Body of pancreas (tissue), 4 donors: ENCODE data around the gene SNCA. TPM values are rescaled to one million over a fixed set of nuclear protein-coding genes. Genes with fewer than 3 reads are reported as not detected.

Experiments used
- ATAC-seq: fragments of 150-250 bp; one replicate; pipeline ENCODE4 v1.9.1; 2016
- DNase-seq, 4 donors: peaks; one replicate each; pipeline ENCODE4 v3.0.0-alpha.2; 2019
- H3K27ac ChIP-seq, 4 donors: fragments of 200-600 bp; sonication (generic); 1 replicate in 3 of 4; 2 replicates in 1 of 4; pipeline versions ENCODE4 v1.5.1 to v1.6.1; 2016 to 2019; ENCODE audit warnings: mild to moderate bottlenecking in 1 of 4, mixed read lengths in 1 of 4, moderate library complexity in 1 of 4
- H3K27me3 ChIP-seq, 2 donors: fragments of 200-600 bp; sonication (generic); one replicate each; pipeline ENCODE4 v1.6.0; 2016; ENCODE audit warnings: mild to moderate bottlenecking in 1 of 2
- H3K36me3 ChIP-seq, 2 donors: fragments of 200-600 bp; sonication (generic); replicated peaks in 1 of 2; 2 replicates each; pipeline ENCODE4 v1.5.1; 2016; ENCODE audit warnings: low read depth in 2 of 2; ENCODE audit not compliant: insufficient read depth in 1 of 2
- H3K4me1 ChIP-seq: fragments of 200-600 bp; sonication (generic); one replicate; pipeline ENCODE4 v1.6.0; 2016
- H3K4me3 ChIP-seq, 2 donors: fragments of 200-600 bp; sonication (generic); 1 replicate in 1 of 2; 2 replicates in 1 of 2; pipeline ENCODE4 v1.5.1; 2016 to 2019
- H3K9me3 ChIP-seq, 3 donors: fragments of 200-600 bp; sonication (generic); 1 replicate in 2 of 3; 2 replicates in 1 of 3; pipeline ENCODE4 v1.5.1; 2016
- CTCF ChIP-seq, 7 experiments: fragments of 450-650 bp in 4 of 7; fragments of 200-600 bp in 3 of 7; sonication (generic) in 3 of 7; IDR thresholded peaks; one replicate each; pipeline ENCODE4 v1.5.1; 2016 to 2019; ENCODE audit warnings: antibody characterized with exemption in 7 of 7
- POLR2A ChIP-seq, 3 donors: fragments of 450-650 bp; IDR thresholded peaks; one replicate each; pipeline ENCODE4 v1.6.1; 2016; ENCODE audit warnings: antibody characterized with exemption in 3 of 3, mild to moderate bottlenecking in 2 of 3
- WGBS, 2 donors: methylation state at CpG; one replicate each; pipeline ENCODE4 v1.1.5; 2017; 5-methylcytosine and 5-hydroxymethylcytosine counted together
- intact Hi-C: fragments of 100-400 bp; cut with DNase I; formaldehyde crosslinking; loops from one replicate; pipeline ENCODE4 v1.15.1; 2023
- total RNA-seq, 2 donors: library from RNA; depleted of rRNA; stranded (reverse); fragments of >200 nt; gene quantifications; one replicate each; pipeline ENCODE4 v1.1.0, GENCODE V29; 2016

The SNCA gene
- total RNA-seq, 2 donors from 2014 or later, result 9.3 TPM; not detected in 1

GRCh38 chr4:89868999-89869589 is 32.1 kb upstream of the SNCA start:
- no peak overlapping the region for H3K4me3 ChIP-seq
- no peaks in the 10 kb centered on the region for H3K9me3 ChIP-seq
- DNase-seq (no peak), ATAC-seq (no peak)
- H3K27ac ChIP-seq, result no peak overlapping the region
- no peaks in the 10 kb centered on the region for H3K4me1 ChIP-seq
- intact Hi-C loops, result no loop called here
- H3K27me3 ChIP-seq, result no peaks in the 10 kb centered on the region
- no peaks in the 10 kb centered on the region for H3K36me3 ChIP-seq
- 47 to 53% methylated on average over 2 of the region's 2 CpGs for WGBS, 2 donors
- TF ChIP-seq POLR2A (IDR thresholded peaks at IDR 0.05), result no peak
- peak in 6 of 7 experiments; percentile 16 to 39 (median 31) for TF ChIP-seq CTCF (IDR thresholded peaks at IDR 0.05)

- no peak overlapping the region for H3K27ac ChIP-seq
- no peaks in the 10 kb centered on the region for H3K9me3 ChIP-seq
- H3K4me3 ChIP-seq, result no peak overlapping the region
- H3K4me1 ChIP-seq, result no peaks in the 10 kb centered on the region
- TF ChIP-seq POLR2A (IDR thresholded peaks at IDR 0.05) (no peak), CTCF (IDR thresholded peaks at IDR 0.05) (no peak)
- H3K27me3 ChIP-seq, result no peaks in the 10 kb centered on the region
- DNase-seq (no peak), ATAC-seq (no peak)
- intact Hi-C loops, result no loop called here
- no peaks in the 10 kb centered on the region for H3K36me3 ChIP-seq
Measured at GRCh38 chr4:89868276-89868675, 31.3 kb upstream of the SNCA start.

- 56 to 66% methylated on average over 5 of the region's 5 CpGs for WGBS, 2 donors
- intact Hi-C loops, result no loop called here
- Histone ChIP-seq H3K27ac (no peak overlapping the region), H3K36me3 (no peaks in the 10 kb centered on the region), H3K4me1 (no peaks in the 10 kb centered on the region), H3K27me3 (no peaks in the 10 kb centered on the region), H3K9me3 (no peaks in the 10 kb centered on the region), H3K4me3 (no peak overlapping the region)
- TF ChIP-seq POLR2A (IDR thresholded peaks at IDR 0.05) (no peak), CTCF (IDR thresholded peaks at IDR 0.05) (no peak)
- ATAC-seq (no peak), DNase-seq (no peak)
Measured at GRCh38 chr4:89863533-89863932, 26.6 kb upstream of the SNCA start.

GRCh38 chr4:89860971-89861370 is 24.0 kb upstream of the SNCA start:
- Histone ChIP-seq H3K27me3 (no peaks in the 10 kb centered on the region), H3K9me3 (no peaks in the 10 kb centered on the region), H3K4me1 (no peaks in the 10 kb centered on the region), H3K36me3 (no peaks in the 10 kb centered on the region), H3K27ac (no peak overlapping the region), H3K4me3 (no peak overlapping the region)
- no peak for DNase-seq
- intact Hi-C loops, result no loop called here
- WGBS, 2 donors, result 85 to 90% methylated on average over 5 of the region's 5 CpGs
- no peak for ATAC-seq
- TF ChIP-seq POLR2A (IDR thresholded peaks at IDR 0.05) (no peak), CTCF (IDR thresholded peaks at IDR 0.05) (no peak)

- 44 to 60% methylated on average over 3 of the region's 3 CpGs for WGBS, 2 donors
- H3K4me3 ChIP-seq, result no peak overlapping the region
Measured at GRCh38 chr4:89855236-89855635, 18.3 kb upstream of the SNCA start.

More at GRCh38 chr4:89855236-89855635, 18.3 kb upstream of the SNCA start:
- H3K27me3 ChIP-seq, result no peaks in the 10 kb centered on the region
- H3K4me1 ChIP-seq, result no peaks in the 10 kb centered on the region
- no peak for DNase-seq
- no peak for ATAC-seq
- no peak for TF ChIP-seq POLR2A (IDR thresholded peaks at IDR 0.05)
- H3K9me3 ChIP-seq, result no peaks in the 10 kb centered on the region
- intact Hi-C loops, result no loop called here
- no peaks in the 10 kb centered on the region for H3K36me3 ChIP-seq
- no peak overlapping the region for H3K27ac ChIP-seq
